Stimulated activated CD8-positive, alpha-beta memory T cell treated with anti-CD3 and anti-CD28 coated beads, Interleukin-15, amount 100 ng/mL, for 48 hours (primary cell): ENCODE data around the gene TMEM94.
"Not testable (repeated sequence)": the region's sequence is repeated elsewhere in the genome, so short reads cannot be mapped to it uniquely, and the experiment has no call there.

Source experiments
- DNase-seq, 2 donors: peaks; one replicate each; pipeline ENCODE4 v3.0.0-alpha.2; 2020; ENCODE audit warnings: low read depth in 2 of 2

Gene TMEM94

DNA sequence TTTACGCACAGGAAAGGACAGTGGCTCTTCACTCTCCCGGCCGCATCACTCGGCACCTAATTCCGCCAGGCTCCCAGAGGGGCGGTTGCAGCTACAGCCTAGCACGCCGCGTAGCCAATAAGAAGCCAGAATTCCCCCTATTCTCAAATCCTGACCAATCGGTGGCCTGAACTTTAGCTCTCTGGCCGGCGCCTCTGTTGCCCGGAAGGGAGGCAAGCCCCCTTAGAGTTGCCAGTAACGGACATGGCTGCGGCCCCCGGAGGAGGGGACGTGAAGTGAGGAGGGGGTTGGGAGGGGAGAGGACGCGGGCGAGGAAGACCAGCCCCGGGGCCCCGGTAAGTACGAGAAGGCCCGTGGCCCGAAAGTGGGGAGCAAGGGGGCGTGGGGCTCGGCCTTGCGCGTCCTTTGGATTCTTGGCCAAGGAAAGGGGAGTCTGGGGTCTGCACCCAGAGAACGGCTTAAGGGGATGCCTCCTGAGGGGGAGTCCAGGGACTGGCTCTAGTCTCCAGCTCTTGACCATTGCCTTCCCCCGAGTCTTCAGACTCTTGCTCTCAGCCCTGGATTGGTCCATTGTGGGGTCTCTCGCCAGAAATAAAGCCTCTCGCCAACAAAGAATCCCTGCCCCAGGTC is at the start of gene TMEM94:
Gene TMEM94 (plus strand): TSS at position 219 of the 630 bp plus-strand sequence. CDS start 15,271 bp downstream, outside the sequence.
- DNase-seq = peak; percentile 86

DNA sequence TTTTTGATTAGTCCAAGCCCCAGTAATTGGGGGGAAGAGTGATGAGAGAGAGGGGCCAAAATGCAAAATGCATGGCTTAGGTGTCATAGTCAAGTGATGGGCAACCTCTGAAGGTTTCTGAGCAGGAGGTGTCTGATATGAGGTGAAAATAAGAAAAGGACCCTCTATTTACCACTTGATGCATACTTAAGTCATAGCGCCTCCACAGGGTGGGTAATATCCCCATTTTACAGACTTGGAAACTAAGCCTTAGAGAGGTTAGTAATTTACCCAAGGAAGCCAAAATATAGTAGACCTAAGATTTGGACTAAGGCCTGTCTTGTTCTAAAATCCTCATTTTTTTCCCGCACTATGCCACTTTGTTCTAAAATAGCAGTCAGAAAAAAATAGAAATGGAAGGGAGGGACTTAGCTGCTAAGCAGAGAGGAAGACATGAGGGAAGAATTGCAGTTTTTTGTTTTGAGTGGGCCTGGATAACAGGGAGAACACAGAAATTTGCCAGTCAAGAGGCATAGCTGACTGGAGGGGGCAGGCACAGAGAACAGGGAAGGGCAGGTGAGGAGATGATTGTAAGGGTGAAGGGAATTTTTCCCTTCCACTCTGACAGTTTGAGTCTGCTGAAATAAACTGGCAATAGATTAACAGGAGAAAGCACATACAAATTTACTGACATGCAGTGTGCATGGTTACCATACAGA is 48.6 kb upstream of the TMEM94 start:
- DNase-seq = no peak

DNA sequence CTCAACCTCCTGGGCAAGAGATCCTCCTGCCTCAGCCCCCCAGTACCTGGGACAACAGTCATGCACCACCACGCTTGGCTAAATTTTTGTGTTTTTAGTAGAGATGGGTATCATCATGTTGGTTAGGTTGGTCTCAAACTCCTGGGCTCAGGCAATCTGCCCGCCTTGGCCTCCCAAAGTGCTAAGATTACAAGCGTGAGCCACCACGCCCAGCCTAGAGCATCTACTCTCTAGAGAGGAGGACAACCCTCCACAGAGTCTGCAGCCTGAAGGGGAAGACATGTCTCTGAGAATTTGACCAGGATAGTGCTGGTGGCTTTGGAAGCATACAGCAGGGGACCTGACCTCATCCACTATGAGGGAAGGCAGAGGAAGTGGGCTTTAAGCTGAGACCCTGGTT is 46.3 kb upstream of the TMEM94 start:
- no peak for DNase-seq

DNA sequence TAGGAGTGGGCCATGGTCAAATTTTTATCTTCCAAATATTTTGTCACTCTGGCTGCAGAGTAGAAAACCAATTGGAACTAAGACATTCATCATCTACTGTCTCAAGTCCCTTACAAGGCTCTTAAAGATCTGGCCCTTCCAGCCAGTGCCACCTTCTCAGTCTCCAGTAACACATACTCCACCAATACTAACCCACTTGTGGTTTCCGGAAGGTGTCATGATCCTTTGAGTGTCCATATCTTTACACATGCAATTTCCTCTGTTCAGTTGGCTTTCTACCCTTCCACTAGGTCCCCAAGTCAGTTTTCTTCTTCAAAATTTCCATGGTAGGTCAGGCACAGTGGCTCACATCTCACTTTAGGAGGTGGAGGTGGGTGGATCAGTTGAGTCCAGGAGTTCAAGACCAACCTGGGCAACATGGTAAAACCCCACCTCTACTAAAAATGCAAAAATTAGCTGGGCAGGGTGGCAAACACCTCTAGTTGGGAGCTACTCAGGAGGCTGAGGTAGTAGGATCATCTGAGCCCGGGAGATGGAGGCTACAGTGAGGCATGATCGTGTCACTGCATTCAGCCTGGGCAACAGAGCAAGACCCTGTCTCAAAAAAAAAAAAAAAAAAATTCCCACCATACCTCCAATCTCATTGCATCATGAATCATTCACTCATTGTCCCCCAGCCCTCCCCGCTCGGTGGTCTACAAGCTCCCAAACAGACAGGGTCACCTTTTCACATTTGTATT is 44.9 kb upstream of the TMEM94 start:
- no peak for DNase-seq

DNA sequence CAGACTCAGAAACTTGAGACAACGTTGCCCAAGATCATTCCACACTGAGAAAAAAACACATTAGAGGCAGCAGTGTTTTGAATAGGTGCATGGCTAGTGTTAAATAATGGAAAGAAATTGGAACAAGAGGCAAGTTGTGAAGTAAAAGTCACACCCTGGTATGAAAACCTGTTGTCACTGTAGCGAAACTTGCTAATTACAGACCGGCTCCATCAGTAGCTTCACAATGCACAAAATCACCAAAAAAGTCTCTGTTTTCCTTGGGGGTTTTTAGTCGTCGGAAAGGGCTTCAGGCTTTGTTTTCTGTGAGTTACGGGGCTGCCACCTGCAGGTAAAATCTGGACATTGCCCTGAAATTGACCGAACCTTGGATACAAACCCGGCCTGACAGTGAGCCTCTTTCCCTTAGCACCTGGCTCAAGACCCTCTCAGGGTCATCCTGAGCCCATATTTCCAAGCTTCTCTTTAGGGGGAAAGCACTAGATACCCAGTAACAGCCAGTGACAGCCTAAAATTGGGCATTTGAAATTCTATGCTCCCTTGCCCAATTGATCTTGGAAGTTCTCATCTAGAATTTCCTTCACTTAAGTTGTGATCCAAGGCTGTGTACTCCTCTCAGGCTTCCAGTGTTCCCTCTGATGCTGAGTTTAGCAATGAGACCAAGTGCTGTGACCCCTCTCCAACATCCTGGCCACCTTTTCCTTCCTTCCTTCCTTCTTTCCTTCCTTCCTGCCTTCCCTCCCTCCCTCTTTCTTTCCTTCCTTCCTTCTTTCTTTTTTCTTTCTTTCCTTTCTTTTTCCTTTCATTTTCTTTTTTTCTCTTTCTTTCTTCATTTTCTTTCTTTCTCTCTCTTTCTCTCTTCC is 43.7 kb upstream of the TMEM94 start:
- peak; percentile 32 to 55 for DNase-seq

DNA sequence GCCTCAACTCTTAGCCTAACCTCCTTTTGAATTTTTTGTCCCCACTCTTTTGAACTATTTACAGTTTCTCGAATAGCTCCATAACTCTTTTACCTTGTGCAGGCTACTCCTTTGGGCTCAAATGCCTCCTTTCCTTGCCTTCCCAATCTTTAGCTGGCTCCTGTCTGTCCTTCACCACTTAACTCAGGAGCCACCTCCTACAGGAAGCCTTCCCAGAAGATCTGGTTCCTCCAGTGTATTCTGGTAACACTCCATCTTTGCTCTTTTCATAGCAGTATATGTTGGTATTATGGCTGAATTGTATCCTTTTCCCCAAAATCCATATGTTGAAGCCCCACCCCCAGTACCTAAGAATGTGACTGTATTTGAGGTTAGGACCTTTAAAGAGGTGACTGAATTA is 41.9 kb upstream of the TMEM94 start:
- DNase-seq = no peak

DNA sequence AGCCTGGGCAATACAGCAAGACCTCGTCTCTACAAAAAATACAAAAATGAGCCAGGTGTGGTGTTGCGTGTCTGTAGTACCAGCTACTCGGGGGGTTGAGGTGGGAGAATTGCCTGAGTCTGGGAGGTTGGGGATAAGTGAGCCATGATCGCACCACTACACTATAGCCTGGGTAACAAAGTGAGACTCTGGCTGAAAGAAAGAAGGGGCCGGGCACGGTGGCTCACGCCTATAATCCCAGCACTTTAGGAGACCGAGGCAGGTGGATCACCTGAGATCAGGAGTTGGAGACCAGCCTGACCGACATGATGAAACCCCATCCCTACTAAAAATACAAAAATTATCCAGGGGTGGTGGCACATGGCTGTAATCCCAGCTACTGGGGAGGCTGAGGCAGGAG is 40.4 kb upstream of the TMEM94 start:
- DNase-seq = no peak

DNA sequence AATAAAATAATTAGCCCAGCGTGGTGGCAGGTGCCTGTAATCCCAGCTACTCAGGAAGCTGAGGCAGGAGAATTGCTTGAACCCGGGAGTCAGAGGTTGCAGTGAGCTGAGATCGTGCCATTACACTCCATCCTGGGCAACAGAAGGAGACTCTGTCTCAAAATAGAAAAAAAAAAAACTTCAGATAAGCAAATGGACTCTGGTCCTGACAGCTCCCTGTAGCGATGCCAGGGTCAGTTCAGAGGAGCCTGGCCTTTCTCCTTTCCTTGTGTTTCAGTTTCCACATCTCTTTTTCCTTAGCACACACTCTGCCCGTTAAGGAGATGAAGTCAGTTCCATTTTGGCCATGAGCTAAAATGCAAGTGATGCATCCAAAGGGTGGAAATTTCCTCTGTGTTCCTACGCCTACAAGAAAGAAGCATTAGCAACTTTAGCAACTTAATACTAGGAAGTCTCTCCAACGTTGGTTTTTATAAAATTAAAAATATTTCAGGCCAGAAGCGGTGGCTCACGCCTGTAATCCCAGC is 39.3 kb upstream of the TMEM94 start:
- DNase-seq = no peak

DNA sequence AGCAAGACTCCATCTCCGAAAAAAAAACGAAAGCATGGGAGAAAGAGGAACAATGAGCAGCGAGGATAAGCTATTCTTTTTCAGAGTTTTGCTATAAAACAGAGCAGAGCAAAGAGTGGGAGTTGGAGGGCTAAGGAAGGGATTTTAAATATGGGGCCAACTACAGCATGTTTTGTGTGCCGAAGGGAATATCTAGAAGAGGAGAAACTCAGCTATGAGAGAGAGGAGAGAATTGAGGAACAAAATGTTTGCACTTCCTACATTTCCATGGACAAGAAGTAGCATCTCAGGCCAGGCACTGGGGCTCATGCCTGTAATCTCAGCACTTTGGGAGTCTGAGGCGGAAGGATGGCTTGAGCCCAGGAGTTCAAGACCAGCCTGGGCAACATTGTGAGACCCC is 37.9 kb upstream of the TMEM94 start:
- DNase-seq = no peak

DNA sequence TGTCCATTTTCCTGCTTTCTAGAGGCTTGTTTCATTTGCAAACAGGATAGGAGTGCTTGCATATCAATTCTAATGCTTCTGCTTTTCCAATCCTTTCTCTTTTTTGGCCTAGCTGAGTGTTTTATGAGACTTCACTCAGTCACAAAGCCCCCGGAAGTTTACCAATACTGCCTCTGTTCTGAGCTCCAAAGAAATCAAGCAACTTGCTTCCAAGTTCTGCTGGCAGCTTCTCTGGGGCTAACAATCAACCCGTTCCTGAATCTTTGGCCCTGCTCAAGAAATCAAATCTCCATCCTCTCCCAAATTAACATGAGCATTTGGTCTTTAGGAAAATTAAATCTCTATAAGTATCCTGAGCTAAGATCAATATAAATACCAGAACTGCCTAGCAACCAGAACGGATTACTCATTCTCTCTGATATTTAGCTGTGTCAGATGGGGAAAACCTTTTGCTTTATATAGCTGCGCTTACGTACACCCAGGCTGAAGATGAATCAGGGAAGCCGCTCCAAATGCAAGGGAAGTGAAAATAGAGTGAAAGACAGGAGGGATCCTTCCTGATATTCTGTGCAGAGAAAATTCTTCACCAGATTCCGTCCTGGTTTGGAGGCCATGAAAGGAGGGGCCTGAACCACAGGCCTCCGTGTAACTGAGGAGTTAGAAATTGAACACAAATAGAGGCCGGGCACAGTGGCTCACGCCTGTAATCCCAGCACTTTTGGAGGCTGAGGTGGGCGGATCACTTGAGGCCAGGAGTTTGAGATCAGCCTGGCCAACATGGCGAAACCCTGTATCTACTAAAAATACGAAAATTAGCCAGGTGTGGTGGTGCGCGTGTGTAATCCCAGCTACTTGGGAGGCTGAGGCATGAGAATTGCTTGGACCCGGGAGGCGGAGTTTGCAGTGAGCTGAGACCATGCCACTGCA is 27.6 kb upstream of the TMEM94 start:
- DNase-seq = no peak

DNA sequence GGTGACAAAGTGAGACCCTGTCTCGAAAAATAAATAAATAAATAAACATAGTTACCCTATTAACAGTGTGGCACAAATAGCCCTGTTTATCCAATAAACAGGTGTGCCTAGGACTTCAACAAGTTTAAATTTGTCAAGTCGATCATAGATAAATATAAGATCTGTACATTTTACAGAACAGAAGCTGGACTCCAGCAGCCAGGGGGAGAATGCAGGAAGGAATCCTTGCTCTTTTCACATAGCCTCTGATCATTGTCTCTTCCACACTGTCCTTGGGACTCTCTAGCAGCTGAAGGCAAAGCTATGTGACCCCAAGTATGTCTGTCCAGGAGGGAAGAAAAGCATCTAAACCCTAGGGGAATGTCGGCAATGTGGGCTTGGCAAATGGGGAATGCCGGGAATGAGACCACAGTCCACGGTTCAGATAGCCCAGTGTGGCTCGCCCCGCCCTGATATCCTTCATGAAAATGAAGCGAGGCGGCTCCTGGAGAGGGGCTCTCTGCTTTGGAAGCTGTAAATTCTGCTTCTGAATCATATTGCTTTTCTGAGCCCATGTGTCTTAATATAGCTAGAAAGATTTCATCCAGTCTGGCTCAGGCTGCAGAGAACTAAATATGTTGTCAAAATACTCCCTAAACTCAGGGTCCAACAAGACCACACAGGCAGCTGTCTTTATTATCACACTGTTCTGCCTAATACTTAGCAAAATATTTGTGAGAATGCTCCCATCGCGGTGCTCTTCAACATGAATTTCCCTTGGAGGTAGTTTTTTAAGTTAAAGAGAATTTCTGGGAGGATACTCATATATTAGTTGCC is 26.1 kb upstream of the TMEM94 start:
- DNase-seq = no peak

DNA sequence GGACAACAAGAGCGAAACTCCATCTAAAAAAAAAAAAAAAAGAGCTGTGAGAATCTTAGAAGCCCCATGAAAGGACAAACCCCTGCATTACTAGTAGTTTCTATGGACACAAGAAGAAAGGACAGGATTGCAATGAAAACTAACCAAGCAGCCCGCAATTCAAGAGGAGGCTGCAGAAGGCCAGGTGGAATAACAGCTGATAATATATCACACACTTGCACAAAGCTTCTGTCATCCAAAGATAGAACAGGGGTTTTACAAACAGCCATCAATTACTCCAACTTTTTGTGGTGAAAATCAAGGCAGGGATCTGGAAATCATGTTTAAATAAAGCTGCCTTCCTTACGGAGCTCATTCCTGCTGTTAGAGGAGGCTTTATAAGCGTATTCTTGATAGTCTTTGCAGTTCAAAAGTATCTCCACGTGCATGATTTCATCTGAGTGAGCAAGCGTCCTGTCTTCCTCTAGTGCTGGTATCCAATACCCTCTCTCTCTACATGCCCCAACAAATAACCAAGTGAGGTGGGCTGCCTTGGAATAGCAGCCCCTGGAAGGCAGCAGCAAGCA is 23.1 kb upstream of the TMEM94 start:
- DNase-seq = no peak

DNA sequence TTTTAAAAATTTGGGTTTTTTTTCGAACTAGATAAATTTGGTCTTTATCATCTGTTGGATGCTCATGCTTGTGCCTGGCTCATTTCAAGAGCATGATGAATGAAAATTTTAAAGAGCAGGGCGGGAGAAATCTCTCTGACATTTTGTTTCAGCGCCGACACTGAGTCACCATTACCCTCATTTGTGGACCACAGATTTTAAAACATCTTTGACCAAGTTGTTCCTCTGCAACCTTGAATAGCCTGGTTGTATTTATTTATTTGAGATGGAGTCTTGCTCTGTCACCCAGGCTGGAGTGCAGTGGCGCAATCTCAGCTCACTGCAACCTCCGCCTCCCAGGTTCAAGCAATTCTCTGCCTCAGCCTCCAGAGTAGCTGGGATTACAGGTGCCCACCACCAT is 22.0 kb upstream of the TMEM94 start:
- not testable (repeated sequence) for DNase-seq

DNA sequence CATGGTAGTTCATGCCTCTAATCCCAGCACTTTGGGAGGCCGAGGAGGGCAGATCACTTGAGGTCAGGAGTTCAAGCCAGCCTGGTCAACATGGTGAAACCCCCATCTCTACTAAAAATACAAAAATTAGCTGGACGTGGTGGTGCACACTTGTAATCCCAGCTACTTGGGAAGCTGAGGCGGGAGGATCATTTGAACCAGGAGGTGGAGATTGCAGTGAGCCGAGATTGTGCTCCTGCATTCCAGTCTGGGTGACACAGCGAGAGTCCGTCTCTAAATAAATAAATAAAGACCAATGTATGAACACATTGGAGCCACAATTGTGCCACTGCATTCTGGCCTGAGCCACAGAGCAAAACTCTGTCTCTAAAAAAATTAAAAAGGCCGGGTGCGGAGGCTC is 19.0 kb upstream of the TMEM94 start:
- DNase-seq = not testable (repeated sequence)

DNA sequence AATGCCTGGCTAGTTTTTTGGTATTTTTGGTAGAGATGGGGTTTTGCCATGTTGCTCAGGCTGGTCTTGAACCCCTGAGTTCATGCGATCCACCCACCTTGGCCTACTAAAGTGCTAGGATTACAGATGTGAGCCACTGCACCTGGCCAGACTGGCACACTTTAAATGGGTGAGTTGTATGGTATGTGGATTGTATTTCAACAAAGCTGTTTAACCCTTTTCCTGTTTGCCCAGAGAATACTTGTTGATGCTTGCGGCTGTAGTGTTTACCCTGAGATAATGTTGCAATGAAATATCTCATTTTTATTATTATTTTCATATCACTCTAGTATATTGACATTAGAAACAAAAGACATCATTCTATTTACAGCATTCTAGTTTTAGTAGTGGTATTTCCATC is 17.1 kb upstream of the TMEM94 start:
- DNase-seq = no peak

DNA sequence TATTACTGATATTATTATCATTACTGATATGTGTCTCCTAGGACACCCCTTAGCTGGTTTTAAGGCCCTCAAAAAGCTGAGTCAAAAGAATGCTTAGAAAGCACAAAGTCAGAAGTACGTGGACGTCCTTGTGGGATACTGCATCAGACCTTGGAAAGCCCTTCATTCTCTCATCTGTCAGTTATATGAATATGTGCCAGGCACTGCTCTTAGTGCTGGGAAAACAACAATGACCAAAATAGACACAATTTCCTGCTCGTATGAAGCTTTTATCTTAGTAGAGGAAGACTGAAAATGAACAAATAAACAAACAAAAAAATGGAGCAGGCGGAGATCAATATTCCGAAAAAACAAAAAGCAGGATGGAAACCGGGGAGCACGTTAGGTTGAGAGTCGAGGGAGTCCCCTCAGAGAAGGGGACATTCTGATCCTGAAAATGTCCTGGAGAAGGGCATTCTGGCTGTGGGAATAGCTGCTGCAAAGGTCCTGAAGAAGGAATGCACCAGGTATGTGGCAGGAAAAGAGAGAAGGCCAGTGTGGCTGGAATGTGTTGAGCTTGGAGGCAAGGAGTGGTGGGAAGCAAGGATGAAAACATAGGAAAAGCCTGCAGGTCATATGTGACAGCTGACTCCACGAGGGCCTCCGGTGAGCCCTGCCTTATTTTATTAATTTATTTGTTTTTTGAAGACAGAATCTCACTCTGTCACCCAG is 15.5 kb upstream of the TMEM94 start:
- DNase-seq = no peak

DNA sequence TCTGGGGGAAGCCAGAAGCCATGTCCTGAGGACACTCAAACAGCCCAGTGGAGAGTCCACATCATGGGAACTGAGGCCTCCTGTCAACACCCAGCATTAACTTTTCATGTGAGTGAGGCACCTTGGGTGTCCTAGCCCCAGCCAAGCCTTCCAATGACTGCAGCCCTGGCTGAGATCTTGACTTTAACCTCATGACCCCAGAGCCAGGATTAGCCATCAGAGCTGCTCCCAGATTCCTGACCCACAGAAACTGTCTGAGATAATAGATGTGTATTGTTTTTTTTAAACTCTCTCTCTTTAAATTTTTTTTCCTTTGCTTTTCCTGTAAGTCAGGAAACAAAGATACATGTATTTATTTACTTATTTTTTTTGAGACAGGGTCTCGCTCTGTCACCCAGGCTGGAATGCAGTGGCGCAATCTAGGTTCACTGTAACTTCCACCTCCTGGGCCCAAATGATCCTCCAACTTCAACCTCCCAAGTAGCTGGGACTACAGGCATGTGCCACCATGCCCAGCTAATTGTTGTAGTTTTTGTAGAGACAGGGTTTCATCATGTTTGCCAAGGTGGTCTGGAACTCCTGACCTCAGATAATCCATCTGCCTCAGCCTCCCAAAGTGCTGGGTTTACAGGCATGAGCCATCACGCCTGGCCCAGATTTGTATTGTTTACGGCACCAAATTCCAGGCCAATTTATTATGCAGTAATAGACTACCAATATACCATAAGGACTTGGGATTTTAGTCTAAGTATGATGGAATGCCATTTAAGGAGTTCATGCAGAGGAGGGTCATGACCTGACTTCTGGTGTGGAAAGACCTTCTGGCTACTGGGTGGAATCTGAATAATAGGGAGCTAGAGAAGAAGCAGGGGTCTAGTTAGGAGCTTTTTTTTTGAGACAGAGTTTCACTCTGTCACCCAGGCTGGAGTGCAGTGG is 14.0 kb upstream of the TMEM94 start:
- DNase-seq = no peak

DNA sequence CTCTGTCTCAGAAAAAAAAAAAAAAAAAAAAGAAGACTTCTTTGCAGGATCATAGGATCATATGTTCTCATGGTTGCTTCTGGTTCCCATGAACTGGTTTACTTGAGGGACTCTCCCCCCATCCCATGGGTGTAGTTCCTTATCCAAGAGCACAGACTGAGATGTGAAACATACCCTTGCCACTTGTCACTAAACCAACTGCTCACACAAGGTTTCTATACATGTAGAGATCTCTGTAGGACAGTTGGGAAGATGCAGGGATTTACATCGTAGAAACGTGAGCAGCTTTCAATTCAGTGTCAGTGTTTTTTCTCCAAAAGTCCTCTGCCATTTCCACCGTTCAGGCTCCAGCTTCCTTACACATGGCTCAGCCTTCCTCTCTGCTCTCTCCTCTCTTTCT is 11.1 kb upstream of the TMEM94 start:
- no peak for DNase-seq
